HG03575 (cell line): ENCODE results near the gene DNAH5.
A peak's percentile ranks its signal among the peaks of the same experiment; 100 is the strongest.
"Not testable (repeated sequence)": the region's sequence is repeated elsewhere in the genome, so short reads cannot be mapped to it uniquely, and the experiment has no call there.

Experiments
- ATAC-seq: cut with Tn5 transposase; IDR thresholded peaks from one replicate; pipeline ENCODE4 v1.9.1; 2021; ENCODE audit not compliant: unreplicated experiment, insufficient number of reproducible peaks, low FRiP score; ENCODE audit errors: extremely low read depth

Gene DNAH5

GRCh38 chr5:13944560-13945199, at the start of gene DNAH5:
DNAH5 (minus strand) TSS chr5:13944688; CDS start chr5:13944438, 250 bp downstream.
- no peak for ATAC-seq

- no peak for ATAC-seq
These were observed 49.4 kb upstream of the DNAH5 start for GRCh38 chr5:13993926-13994325.

GRCh38 chr5:13992795-13993194, 48.3 kb upstream of the DNAH5 start:
- no peak for ATAC-seq

GRCh38 chr5:13991365-13991764, 46.9 kb upstream of the DNAH5 start:
- no peak for ATAC-seq

GRCh38 chr5:13990896-13991295, 46.4 kb upstream of the DNAH5 start:
- ATAC-seq, result no peak

- no peak for ATAC-seq
These were observed 45.3 kb upstream of the DNAH5 start for GRCh38 chr5:13989832-13990231.

- no peak for ATAC-seq
These were observed 43.5 kb upstream of the DNAH5 start for GRCh38 chr5:13987843-13988464.

GRCh38 chr5:13985731-13986418, 41.4 kb upstream of the DNAH5 start:
- ATAC-seq, result no peak

- not testable (repeated sequence) for ATAC-seq
These were observed 40.4 kb upstream of the DNAH5 start for GRCh38 chr5:13984888-13985287.

- no peak for ATAC-seq
These were observed 32.7 kb upstream of the DNAH5 start for GRCh38 chr5:13976867-13977830.

- ATAC-seq, result no peak
These were observed 31.7 kb upstream of the DNAH5 start for GRCh38 chr5:13976223-13976622.

GRCh38 chr5:13975246-13975645, 30.8 kb upstream of the DNAH5 start:
- ATAC-seq, result no peak

GRCh38 chr5:13973724-13974123, 29.2 kb upstream of the DNAH5 start:
- ATAC-seq, result no peak

GRCh38 chr5:13972029-13972428, 27.5 kb upstream of the DNAH5 start:
- ATAC-seq, result no peak

GRCh38 chr5:13957032-13957645, 12.7 kb upstream of the DNAH5 start:
- ATAC-seq, result peak; percentile 91

GRCh38 chr5:13956471-13956870, 12.0 kb upstream of the DNAH5 start:
- no peak for ATAC-seq

GRCh38 chr5:13955896-13956295, 11.4 kb upstream of the DNAH5 start:
- ATAC-seq, result no peak

GRCh38 chr5:13946111-13946510, 1.6 kb upstream of the DNAH5 start:
- no peak for ATAC-seq

- ATAC-seq, result no peak
These were observed 783 bp upstream of the DNAH5 start for GRCh38 chr5:13945271-13945670.
